Measurements from ENCODE around the gene GPR15.

- no peak for TF ChIP-seq EZH2 (IDR thresholded peaks at IDR 0.05; ENCODE audit: insufficient read depth, poor library complexity, severe bottlenecking)
- no peak for TF ChIP-seq EZH2phosphoT487 (IDR thresholded peaks at IDR 0.05; ENCODE audit: insufficient read depth, low read depth)
Observed at GRCh38 chr3:98560911-98561310, 29.1 kb downstream of the GPR15 start.
